Skeletal muscle tissue (tissue), 4 donors: ENCODE results near the gene SPACA5. TPM values are rescaled to one million over a fixed set of nuclear protein-coding genes. Genes with fewer than 3 reads are reported as not detected.
A peak's percentile ranks its signal among the peaks of the same experiment; 100 is the strongest.
"Not testable (repeated sequence)": the region's sequence is repeated elsewhere in the genome, so short reads cannot be mapped to it uniquely, and the experiment has no call there.

Experiments
- H3K27ac ChIP-seq: one replicate; pipeline ENCODE4 v1.7.0; 2013; ENCODE audit warnings: mild to moderate bottlenecking, low read depth, low read length, inconsistent platforms
- H3K27me3 ChIP-seq, 3 donors: one replicate each; pipeline ENCODE4 v1.7.0; 2013; ENCODE audit warnings: low read length in 3 of 3; ENCODE audit not compliant: control insufficient read depth in 3 of 3, insufficient read depth in 3 of 3
- H3K36me3 ChIP-seq, 3 donors: one replicate each; pipeline ENCODE4 v1.7.0; 2013; ENCODE audit warnings: low read length in 3 of 3; ENCODE audit not compliant: control insufficient read depth in 3 of 3, insufficient read depth in 3 of 3
- H3K4me1 ChIP-seq, 3 donors: one replicate each; pipeline ENCODE4 v1.7.0; 2013; ENCODE audit warnings: low read length in 3 of 3, mild to moderate bottlenecking in 3 of 3; ENCODE audit not compliant: control insufficient read depth in 3 of 3, insufficient read depth in 3 of 3
- H3K4me3 ChIP-seq, 3 donors: one replicate each; pipeline ENCODE4 v1.7.0; 2013; ENCODE audit warnings: low read length in 3 of 3
- H3K9ac ChIP-seq, 3 donors: one replicate each; pipeline ENCODE4 v1.7.0; 2013; ENCODE audit warnings: low read length in 3 of 3, mild to moderate bottlenecking in 3 of 3, moderate library complexity in 2 of 3, low read depth in 1 of 3
- H3K9me3 ChIP-seq, 3 donors: one replicate each; pipeline ENCODE4 v1.7.0; 2013; ENCODE audit warnings: low read length in 3 of 3; ENCODE audit not compliant: control insufficient read depth in 3 of 3
- total RNA-seq: library from RNA; depleted of rRNA; stranded (reverse); fragments of >200 nt; gene quantifications from one replicate; pipeline ENCODE4 v1.2.3, GENCODE V29; 2014
- donor health status: Osteomylitis.

SPACA5 gene
- total RNA-seq, 1 donor from 2014 or later, result not detected

DNA sequence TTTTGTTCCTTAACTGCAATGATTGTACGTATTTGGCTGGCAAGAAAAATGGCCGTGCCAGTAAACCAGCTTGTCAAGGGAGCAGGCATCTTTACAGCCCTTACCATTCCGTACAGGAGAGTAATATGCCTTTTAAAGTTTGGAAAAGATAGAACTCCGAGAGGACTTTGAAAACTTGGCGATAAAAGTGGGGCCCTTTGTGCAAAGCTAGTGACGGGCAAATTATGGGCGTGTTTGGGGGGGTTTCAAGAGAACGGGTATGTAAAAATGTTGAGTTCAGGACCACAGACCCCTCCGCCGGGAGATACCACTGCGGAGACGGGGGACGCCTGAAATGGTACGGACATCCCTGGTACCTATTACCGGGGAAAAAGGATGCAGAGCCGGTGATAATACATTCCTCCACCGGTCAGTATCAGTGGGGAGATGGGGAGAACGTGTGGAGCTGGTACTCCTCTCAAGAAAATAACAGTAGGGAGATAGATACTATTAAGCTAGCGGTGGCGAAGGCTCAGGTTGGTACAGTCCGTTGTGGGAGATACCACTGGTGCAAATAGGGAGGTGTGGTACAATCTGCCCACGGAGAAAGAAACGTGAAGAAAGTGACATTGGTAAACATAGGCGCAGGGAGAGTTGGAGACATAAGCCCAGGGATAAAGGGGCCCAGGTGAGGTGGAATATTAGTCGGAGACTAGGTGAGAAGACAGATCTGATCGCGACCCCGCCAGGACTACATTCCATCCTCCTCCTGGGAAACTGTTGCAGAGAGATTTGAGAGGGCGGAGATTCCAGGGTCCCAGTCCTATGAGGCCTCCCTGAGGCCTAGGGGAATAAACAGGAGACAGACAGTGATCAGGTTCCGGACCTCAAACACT, 14.5 kb downstream of the SPACA5 start:
- H3K4me3 ChIP-seq, result peak overlapping the region; percentile 74 to 95 (median 86)
- no peaks in the 10 kb centered on the region for H3K9me3 ChIP-seq
- H3K4me1 ChIP-seq, result peaks cover 0 to 5% (median 0%) of the 10 kb centered on the region in 3 donors
- peak overlapping the region; percentile 77 to 88 (median 85) for H3K9ac ChIP-seq
- H3K36me3 ChIP-seq, result no peaks in the 10 kb centered on the region
- no peaks in the 10 kb centered on the region for H3K27me3 ChIP-seq
- peak overlapping the region; percentile 86 for H3K27ac ChIP-seq

DNA sequence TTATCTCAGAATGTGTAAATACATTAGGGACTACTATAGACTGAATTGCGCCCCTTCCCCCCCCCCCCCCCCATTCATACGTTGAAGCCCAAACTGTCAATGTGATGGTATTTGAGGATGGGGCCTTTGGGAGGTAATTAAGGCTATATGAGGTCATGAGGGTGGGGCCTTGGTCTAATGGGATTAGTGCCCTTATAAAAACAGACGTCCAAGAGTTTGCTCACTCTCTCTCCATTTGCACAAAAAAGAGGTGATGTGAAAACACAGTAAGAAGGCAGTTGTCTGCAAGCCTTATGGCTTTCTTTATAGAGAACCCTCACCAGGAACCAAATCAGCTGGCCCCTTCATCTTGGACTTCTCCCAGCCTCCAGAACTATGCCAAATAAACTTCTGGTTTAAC, 15.3 kb downstream of the SPACA5 start:
- Histone ChIP-seq H3K27ac (no peak overlapping the region), H3K9me3 (no peaks in the 10 kb centered on the region), H3K27me3 (no peaks in the 10 kb centered on the region), H3K9ac (no peak overlapping the region), H3K4me1 (peaks cover 0 to 5% (median 2%) of the 10 kb centered on the region in 3 donors), H3K36me3 (no peaks in the 10 kb centered on the region), H3K4me3 (peak overlapping the region in 2 of 3 donors; percentile 74 to 86)

DNA sequence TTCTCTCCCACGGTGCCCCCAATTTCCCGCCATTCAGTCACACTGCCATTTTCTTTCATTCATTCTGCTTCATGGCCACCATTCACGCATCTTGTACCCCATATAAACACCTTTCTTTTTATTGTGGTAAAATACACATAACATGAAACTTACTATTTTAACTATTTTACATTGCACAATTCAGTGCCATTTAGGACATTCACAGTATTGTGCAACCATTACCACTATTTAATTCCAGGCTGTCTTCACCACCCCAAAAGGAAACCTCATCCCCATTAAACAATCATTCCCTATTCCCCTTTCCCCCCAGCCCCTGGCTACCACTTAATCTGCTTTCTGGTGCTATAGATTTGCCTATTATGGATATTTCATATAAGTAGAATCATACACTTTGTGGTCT, 15.9 kb downstream of the SPACA5 start:
- peaks cover 0 to 5% (median 2%) of the 10 kb centered on the region in 3 donors for H3K4me1 ChIP-seq
- H3K36me3 ChIP-seq, result no peaks in the 10 kb centered on the region
- no peaks in the 10 kb centered on the region for H3K27me3 ChIP-seq
- no peak overlapping the region for H3K27ac ChIP-seq
- no peaks in the 10 kb centered on the region for H3K9me3 ChIP-seq
- no peak overlapping the region for H3K9ac ChIP-seq
- no peak overlapping the region for H3K4me3 ChIP-seq

DNA sequence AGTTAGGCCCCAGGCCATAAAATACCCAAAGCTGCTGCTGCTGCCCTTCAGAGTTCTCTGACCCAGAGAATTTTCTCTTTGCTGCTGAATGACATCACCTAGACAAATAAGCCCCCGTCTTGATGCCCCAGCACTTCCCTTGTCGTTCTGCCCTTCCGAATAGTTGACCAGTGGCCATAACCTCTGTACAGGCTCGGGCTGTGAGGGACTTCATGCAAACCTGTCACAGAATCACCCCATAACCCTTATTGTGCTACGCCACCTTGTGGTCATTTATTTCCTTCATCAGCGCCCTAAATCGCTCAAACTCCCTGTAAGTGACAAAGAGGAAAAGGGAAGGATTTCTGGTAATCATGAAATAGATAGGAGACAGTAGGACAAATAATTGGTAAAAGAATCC, 18.8 kb downstream of the SPACA5 start:
- peaks cover 0 to 5% (median 2%) of the 10 kb centered on the region in 3 donors for H3K4me1 ChIP-seq
- H3K4me3 ChIP-seq, result no peak overlapping the region
- H3K36me3 ChIP-seq, result no peaks in the 10 kb centered on the region
- no peaks in the 10 kb centered on the region for H3K27me3 ChIP-seq
- H3K9ac ChIP-seq, result no peak overlapping the region
- no peak overlapping the region for H3K27ac ChIP-seq
- H3K9me3 ChIP-seq, result no peaks in the 10 kb centered on the region

DNA sequence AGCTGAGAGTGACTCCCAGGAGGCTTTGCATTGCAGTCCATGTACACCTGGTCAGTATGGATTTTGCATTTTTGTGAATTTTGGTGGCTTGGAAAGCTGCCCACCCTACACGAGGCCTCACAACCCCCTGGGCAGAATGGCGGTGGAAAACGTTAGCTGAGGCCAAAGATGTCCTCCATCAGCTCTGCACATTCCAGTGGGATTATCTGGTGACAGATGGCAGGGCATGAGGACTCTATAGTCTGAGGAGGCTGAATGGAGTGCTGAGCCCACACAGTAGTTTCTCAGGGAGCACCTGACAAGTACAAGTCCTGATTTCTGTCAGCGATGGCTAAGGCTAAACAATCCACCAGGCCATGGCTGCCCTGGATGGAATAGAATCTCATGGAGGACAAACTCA, 20.8 kb downstream of the SPACA5 start:
- H3K36me3 ChIP-seq, H3K4me1 ChIP-seq, H3K9ac ChIP-seq, H3K27me3 ChIP-seq, H3K9me3 ChIP-seq, H3K27ac ChIP-seq, H3K4me3 ChIP-seq: not testable (repeated sequence)

DNA sequence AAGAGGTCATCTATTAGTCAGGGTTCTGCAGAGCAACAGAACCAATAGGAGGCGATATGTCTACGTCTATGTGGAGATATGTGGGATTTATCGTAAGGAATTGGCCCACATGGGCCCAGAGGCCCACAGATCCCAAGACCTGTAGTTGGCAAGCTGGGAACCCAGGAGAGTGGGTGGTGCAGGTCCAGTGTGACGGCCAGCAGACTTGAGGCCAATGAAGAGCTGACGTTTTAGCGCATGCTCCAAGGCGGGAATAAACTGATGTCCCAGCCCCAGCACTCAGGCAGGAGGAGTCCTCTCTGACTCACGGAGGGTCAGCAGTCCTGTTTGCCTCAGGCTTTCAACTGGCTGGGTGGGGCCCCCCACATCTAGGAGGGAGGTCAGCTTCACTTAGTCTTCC, 21.3 kb downstream of the SPACA5 start:
- Histone ChIP-seq H3K4me3 (no peak overlapping the region), H3K27me3 (no peaks in the 10 kb centered on the region), H3K9ac (no peak overlapping the region), H3K9me3 (no peaks in the 10 kb centered on the region), H3K36me3 (no peaks in the 10 kb centered on the region), H3K4me1 (peaks cover 0 to 5% (median 2%) of the 10 kb centered on the region in 3 donors), H3K27ac (no peak overlapping the region)

DNA sequence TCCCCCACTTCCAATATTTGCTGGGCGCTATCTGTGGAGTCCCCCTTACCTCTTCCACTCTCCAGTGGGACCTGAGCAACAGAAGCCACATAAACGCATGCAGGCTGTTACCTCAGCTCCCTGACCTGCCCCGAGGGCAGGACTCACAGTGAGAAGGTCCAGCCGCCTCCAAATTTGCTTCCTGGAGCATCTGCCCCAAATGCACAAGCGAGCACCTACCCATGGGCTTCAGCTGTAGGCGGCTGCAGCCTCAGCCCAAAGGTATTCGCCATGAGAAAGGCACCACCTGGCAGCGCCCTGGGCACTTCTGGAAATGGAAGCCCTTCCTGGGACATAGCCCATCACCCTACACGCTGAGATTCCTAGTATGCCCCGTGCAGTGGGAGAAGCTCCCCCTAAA, 23.4 kb downstream of the SPACA5 start:
- no peaks in the 10 kb centered on the region for H3K27me3 ChIP-seq
- H3K9me3 ChIP-seq, result no peaks in the 10 kb centered on the region
- no peak overlapping the region for H3K27ac ChIP-seq
- peaks cover 0 to 5% (median 2%) of the 10 kb centered on the region in 3 donors for H3K4me1 ChIP-seq
- H3K36me3 ChIP-seq, result no peaks in the 10 kb centered on the region
- H3K4me3 ChIP-seq, result no peak overlapping the region
- no peak overlapping the region for H3K9ac ChIP-seq

DNA sequence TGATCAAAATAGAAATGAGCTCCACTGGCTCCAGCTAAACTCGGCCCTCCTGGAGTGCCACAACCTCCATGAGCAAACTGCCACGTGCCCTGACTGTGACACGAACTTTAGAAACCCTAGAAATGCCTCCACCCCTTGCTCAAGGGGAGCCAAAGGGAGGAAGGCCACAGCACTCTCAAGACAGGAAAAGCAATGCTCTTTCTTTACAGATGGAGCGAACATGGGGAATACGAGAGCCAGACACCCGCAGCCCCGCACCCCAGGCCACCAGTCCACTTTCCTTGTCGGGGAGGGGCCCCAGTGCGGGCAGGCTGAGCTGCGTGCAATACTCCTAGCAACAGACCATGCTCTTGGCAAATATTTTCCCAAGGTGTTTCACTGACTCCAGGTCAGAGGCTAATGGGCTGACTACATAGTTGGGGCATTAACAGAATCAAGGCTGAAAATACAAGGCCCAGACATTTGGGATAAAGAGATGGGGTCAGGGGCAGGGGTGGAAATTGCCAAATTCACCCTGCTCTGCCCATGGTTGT, 23.9 kb downstream of the SPACA5 start:
- H3K36me3 ChIP-seq, H3K9ac ChIP-seq, H3K9me3 ChIP-seq, H3K4me3 ChIP-seq, H3K4me1 ChIP-seq, H3K27me3 ChIP-seq, H3K27ac ChIP-seq: not testable (repeated sequence)

DNA sequence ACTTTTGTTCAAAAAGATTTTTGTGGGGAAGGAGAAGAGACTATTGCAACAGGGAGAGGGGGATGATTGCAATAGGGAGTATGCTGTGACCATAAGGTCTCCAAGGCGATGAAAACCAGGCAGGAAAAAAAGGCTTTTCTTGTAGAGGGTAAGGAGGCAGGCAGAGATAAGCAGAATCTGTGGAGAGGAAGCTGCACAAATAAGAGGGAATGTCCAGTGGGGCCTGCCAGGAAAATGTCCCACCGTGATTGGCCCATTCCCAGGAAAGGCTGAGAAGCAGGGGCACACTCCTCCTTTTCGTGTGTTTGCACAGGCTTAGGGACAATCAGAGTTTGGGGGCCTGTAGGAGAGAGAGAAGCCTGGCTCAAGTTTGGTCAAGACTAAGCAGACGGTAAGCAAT, 29.1 kb downstream of the SPACA5 start:
- Histone ChIP-seq H3K27ac (no peak overlapping the region), H3K4me3 (no peak overlapping the region), H3K9ac (no peak overlapping the region), H3K4me1 (no peaks in the 10 kb centered on the region), H3K27me3 (no peaks in the 10 kb centered on the region), H3K9me3 (no peaks in the 10 kb centered on the region), H3K36me3 (no peaks in the 10 kb centered on the region)

DNA sequence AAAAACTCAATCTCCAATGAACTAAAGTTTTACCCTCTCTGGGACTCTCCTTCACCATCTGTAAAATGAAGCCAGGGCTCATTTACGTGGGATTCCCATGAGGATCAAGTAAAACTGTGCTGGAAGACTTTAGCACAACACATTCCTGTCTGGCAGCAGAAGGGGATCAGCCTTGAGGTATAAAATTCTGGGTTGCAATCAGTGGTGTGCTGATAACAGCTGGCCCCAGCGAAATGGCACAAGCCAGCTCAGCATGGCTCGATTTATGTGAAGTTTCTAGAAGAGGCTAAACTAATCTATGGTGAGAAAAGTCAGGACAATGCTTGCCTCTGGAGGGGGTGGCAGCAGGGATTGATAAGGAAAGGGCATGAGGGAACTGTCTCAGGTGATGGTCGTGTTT, 36.3 kb downstream of the SPACA5 start:
- no peak overlapping the region for H3K27ac ChIP-seq
- H3K27me3 ChIP-seq, result no peaks in the 10 kb centered on the region
- H3K9me3 ChIP-seq, result no peaks in the 10 kb centered on the region
- no peak overlapping the region for H3K9ac ChIP-seq
- H3K4me1 ChIP-seq, result no peaks in the 10 kb centered on the region
- H3K4me3 ChIP-seq, result no peak overlapping the region
- H3K36me3 ChIP-seq, result no peaks in the 10 kb centered on the region
